ENCODE measurements around the gene GARNL3. TPM values are rescaled to one million over a fixed set of nuclear protein-coding genes. Genes with fewer than 3 reads are reported as not detected.

GARNL3 gene
- total RNA-seq, 4 donors from 2014 or later: 12.3 to 78.4 (median 23.7) TPM

GRCh38 chr9:127231666-127232065 is 32.9 kb upstream of the GARNL3 start:
- DNase-seq: no peak
- no peak for TF ChIP-seq POLR2A (IDR thresholded peaks at IDR 0.05)
- no peak for TF ChIP-seq CTCF (IDR thresholded peaks at IDR 0.05)

DNA sequence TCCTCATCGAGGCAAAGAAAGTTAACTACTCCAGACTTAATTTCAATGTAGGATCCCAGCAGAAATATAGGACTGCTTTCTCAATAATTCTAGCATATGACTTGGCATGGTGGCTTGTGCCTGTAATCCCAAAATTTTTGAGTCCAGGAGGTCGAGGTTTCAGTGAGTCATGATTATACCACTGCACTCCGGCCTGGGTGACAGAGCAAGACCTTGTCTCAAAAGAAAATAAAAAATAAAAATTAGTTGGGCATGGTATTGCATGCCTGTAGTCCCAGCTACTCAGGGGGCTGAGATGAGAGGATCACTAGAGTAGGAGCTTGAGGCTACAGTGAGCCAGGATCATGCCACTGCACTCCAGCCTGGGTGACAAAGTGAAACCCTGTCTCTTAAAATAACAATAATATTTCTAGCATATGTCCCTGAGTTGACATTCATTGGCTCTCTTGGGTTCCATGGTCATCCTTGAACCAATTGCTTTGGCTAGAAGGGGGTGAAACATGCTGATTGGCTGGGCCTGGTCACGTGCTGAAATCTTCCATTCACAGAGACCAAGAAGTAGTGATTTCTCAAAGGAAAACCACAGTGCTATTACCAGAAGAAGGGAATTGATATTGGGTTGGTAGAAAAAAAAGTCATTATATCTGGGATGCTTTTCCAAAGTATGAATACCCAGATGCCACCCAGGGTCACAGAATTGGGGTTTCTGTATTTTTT is 31.6 kb upstream of the GARNL3 start:
- DNase-seq: no peak
- no peaks in the 10 kb centered on the region for H3K36me3 ChIP-seq
- H3K4me1 ChIP-seq: no peaks in the 10 kb centered on the region
- no peak overlapping the region for H3K4me3 ChIP-seq
- no peaks in the 10 kb centered on the region for H3K27me3 ChIP-seq
- H3K27ac ChIP-seq: no peak overlapping the region
- H3K9me3 ChIP-seq: no peaks in the 10 kb centered on the region
- no peak for TF ChIP-seq POLR2A (IDR thresholded peaks at IDR 0.05)
- TF ChIP-seq CTCF (IDR thresholded peaks at IDR 0.05): no peak

More at GRCh38 chr9:127231666-127232065, 32.9 kb upstream of the GARNL3 start:
- Histone ChIP-seq H3K27ac (no peak overlapping the region), H3K4me3 (no peak overlapping the region), H3K9me3 (no peaks in the 10 kb centered on the region), H3K4me1 (no peaks in the 10 kb centered on the region), H3K36me3 (no peaks in the 10 kb centered on the region), H3K27me3 (no peaks in the 10 kb centered on the region)

DNA sequence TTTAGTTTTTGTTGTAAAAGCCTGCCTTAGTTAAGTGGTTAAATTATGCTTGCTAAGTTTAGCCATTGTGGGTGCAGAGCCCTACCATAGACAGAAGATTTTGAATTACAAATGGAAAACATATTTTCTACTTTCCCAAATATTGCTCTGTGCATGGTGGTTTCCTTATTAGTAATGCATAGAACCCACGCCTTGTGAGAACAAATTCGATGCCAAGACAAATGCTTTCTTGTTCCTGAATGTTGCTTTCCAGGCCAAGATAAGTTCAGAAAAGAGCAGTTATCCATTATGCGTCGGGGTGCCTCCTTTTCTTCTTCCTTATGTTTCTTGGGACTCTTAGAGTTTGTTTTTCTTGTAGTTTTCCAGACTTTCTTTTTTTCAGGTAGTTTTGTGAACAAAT is 31.0 kb upstream of the GARNL3 start:
- no peak for DNase-seq
- no peaks in the 10 kb centered on the region for H3K4me1 ChIP-seq
- H3K27ac ChIP-seq: no peak overlapping the region
- no peaks in the 10 kb centered on the region for H3K9me3 ChIP-seq
- no peaks in the 10 kb centered on the region for H3K27me3 ChIP-seq
- H3K4me3 ChIP-seq: no peak overlapping the region
- TF ChIP-seq POLR2A (IDR thresholded peaks at IDR 0.05): no peak
- no peak for TF ChIP-seq CTCF (IDR thresholded peaks at IDR 0.05)
- no peaks in the 10 kb centered on the region for H3K36me3 ChIP-seq

DNA sequence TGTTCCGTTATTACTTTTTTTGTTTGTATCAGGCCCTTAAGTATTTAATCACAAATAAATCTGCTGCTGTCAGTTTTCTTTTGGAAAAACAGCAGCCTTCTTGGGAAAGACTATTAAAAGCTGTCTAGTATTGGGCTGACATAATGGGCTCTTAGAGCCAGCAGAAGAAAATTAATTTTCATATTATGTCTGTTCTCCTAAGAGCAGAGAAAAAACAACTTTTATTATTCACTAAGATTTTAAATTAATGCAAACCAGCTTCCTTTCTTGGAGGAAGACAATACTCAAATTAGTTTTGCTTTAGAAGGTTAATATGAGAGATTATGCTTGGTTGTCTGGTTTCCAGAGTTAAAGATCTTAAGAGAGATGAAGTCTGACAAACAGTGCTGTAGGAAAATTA is 30.6 kb upstream of the GARNL3 start:
- H3K27me3 ChIP-seq: no peaks in the 10 kb centered on the region
- H3K36me3 ChIP-seq: no peaks in the 10 kb centered on the region
- H3K9me3 ChIP-seq: no peaks in the 10 kb centered on the region
- no peaks in the 10 kb centered on the region for H3K4me1 ChIP-seq
- H3K27ac ChIP-seq: no peak overlapping the region
- DNase-seq: no peak
- no peak for TF ChIP-seq POLR2A (IDR thresholded peaks at IDR 0.05)
- TF ChIP-seq CTCF (IDR thresholded peaks at IDR 0.05): no peak
- H3K4me3 ChIP-seq: no peak overlapping the region

GRCh38 chr9:127237801-127238200 is 26.8 kb upstream of the GARNL3 start:
- Histone ChIP-seq H3K36me3 (no peaks in the 10 kb centered on the region), H3K9me3 (no peaks in the 10 kb centered on the region), H3K4me1 (no peaks in the 10 kb centered on the region), H3K27me3 (no peaks in the 10 kb centered on the region), H3K4me3 (no peak overlapping the region), H3K27ac (no peak overlapping the region)
- no peak for TF ChIP-seq POLR2A (IDR thresholded peaks at IDR 0.05)
- TF ChIP-seq CTCF (IDR thresholded peaks at IDR 0.05): no peak
- no peak for DNase-seq
